Nucleus accumbens (tissue), 56 donors: ENCODE measurements around the gene CEMP1.
"Not testable (repeated sequence)": the region's sequence is repeated elsewhere in the genome, so short reads cannot be mapped to it uniquely, and the experiment has no call there.

Source experiments
- DNase-seq, 56 donors: peaks; one replicate each; lab custom pipeline; 2025; lab: John Stamatoyannopoulos, UW

CEMP1 gene

GRCh38 chr16:2537451-2538379 lies 6.5 kb upstream of the CEMP1 start, which contains the start of gene PDPK1:
Gene PDPK1, plus strand, starts transcription at chr16:2538021. Its CDS starts 92 bp downstream, at chr16:2538113.
- peak in 55 of 56 donors; percentile 53 to 96 (median 91) for DNase-seq

- no peak for DNase-seq
These were observed 4.4 kb upstream of the CEMP1 start for GRCh38 chr16:2535625-2536013.

- not testable (repeated sequence) for DNase-seq
These were observed 3.1 kb upstream of the CEMP1 start for GRCh38 chr16:2534335-2534734.

GRCh38 chr16:2533912-2534311 lies 2.7 kb upstream of the CEMP1 start:
- DNase-seq: no peak

GRCh38 chr16:2533142-2533755 lies 2.0 kb upstream of the CEMP1 start:
- DNase-seq: not testable (repeated sequence)

GRCh38 chr16:2532494-2533141 lies 1.4 kb upstream of the CEMP1 start:
- DNase-seq: peak in 44 of 56 donors; percentile 36 to 79 (median 59)

GRCh38 chr16:2531696-2532493 lies 687 bp upstream of the CEMP1 start:
- peak; percentile 80 to 99 (median 94) for DNase-seq

- no peak for DNase-seq
These were observed 434 bp downstream of the CEMP1 start for GRCh38 chr16:2530629-2531318.

- no peak for DNase-seq
These were observed 1.1 kb downstream of the CEMP1 start for GRCh38 chr16:2529961-2530628.

GRCh38 chr16:2529061-2529931 lies 1.9 kb downstream of the CEMP1 start:
- no peak for DNase-seq

GRCh38 chr16:2528161-2529060 lies 2.8 kb downstream of the CEMP1 start:
- no peak for DNase-seq

- no peak for DNase-seq
These were observed 3.5 kb downstream of the CEMP1 start for GRCh38 chr16:2527784-2528100.

- DNase-seq: no peak
These were observed 4.0 kb downstream of the CEMP1 start for GRCh38 chr16:2527071-2527783.

GRCh38 chr16:2526135-2526534 lies 5.1 kb downstream of the CEMP1 start:
- DNase-seq: no peak

- DNase-seq: no peak
These were observed 6.8 kb downstream of the CEMP1 start for GRCh38 chr16:2524339-2524938.

- no peak for DNase-seq
These were observed 7.4 kb downstream of the CEMP1 start for GRCh38 chr16:2523801-2524231.
